Measurements from ENCODE around the gene ZNF621.
"Not testable (repeated sequence)": the region's sequence is repeated elsewhere in the genome, so short reads cannot be mapped to it uniquely, and the experiment has no call there.

DNA sequence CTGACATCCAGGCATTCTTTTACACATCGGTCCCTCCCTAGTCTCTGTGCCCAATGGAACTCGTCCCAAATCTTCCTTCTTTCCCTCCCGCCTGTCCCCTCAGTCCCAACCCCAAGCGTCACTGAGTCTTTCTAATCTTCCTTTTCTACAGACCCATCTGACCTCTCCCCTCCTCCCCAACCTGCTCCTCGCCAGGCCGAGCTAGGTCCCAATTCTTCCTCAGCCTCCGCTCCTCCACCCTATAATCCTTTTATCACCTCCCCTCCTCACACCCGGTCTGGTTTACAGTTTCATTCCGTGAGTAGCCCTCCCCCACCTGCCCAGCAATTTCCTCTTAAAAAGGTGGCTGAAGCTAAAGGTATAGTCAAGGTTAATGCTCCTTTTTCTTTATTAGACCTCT lies 37.7 kb downstream of the ZNF621 start:
- not testable (repeated sequence) for TF ChIP-seq POLR2AphosphoS5 (IDR thresholded peaks at IDR 0.05; ENCODE audit: low read depth, low read length); PAX5 (IDR thresholded peaks at IDR 0.05; ENCODE audit: insufficient read depth, low read length, severe bottlenecking); POLR2A (IDR thresholded peaks at IDR 0.05; ENCODE audit: low read depth, low read length); SPI1 (IDR thresholded peaks at IDR 0.05; ENCODE audit: low read depth, low read length)

Measured in GM12891 (cell line).